Karpas-422 (cell line): ENCODE results near the gene GPS1. TPM values are rescaled to one million over a fixed set of nuclear protein-coding genes. Genes with fewer than 3 reads are reported as not detected.

ENCODE experiments used
- DNase-seq: peaks from one replicate; pipeline ENCODE4 v3.0.0-alpha.2; 2015
- H2AFZ ChIP-seq: fragments of 200-600 bp; sonication (generic); 2 replicates; pipeline ENCODE4 v1.6.1; 2014; ENCODE audit warnings: antibody characterized with exemption, low read length, mixed read lengths
- H3K27ac ChIP-seq: fragments of 200-600 bp; sonication (generic); 2 replicates; pipeline ENCODE4 v1.5.1; 2014; ENCODE audit warnings: mild to moderate bottlenecking, low read length, moderate library complexity
- H3K27me3 ChIP-seq: fragments of 200-600 bp; sonication (generic); 2 replicates; pipeline ENCODE4 v1.6.1; 2014; ENCODE audit warnings: low read length, mixed read lengths
- H3K36me3 ChIP-seq: fragments of 200-600 bp; sonication (generic); 2 replicates; pipeline ENCODE4 v1.6.1; 2014; ENCODE audit warnings: low read length, mixed read lengths; ENCODE audit not compliant: insufficient read depth
- H3K4me1 ChIP-seq: fragments of 200-600 bp; sonication (generic); 2 replicates; pipeline ENCODE4 v1.6.1; 2014; ENCODE audit warnings: mild to moderate bottlenecking, low read length, mixed read lengths
- H3K4me2 ChIP-seq: fragments of 200-600 bp; sonication (generic); 2 replicates; pipeline ENCODE4 v1.6.1; 2014; ENCODE audit warnings: low read length, low read depth, mild to moderate bottlenecking; ENCODE audit not compliant: poor library complexity, severe bottlenecking
- H3K4me3 ChIP-seq: fragments of 200-600 bp; sonication (generic); 2 replicates; pipeline ENCODE4 v1.5.1; 2014; ENCODE audit warnings: mild to moderate bottlenecking, antibody characterized with exemption, low read length, mixed read lengths
- H3K79me2 ChIP-seq: fragments of 200-600 bp; sonication (generic); 2 replicates; pipeline ENCODE4 v1.6.1; 2014; ENCODE audit warnings: mild to moderate bottlenecking, low read length, mixed read lengths
- H3K9ac ChIP-seq: fragments of 200-600 bp; sonication (generic); 2 replicates; pipeline ENCODE4 v1.6.0; 2014; ENCODE audit warnings: low read length
- H3K9me2 ChIP-seq: fragments of 200-600 bp; sonication (generic), shearing (Covaris generic); replicated peaks from 2 replicates; pipeline ENCODE4 v1.6.0; 2014; ENCODE audit warnings: mild to moderate bottlenecking, low read length, moderate library complexity; ENCODE audit not compliant: insufficient read depth
- H3K9me3 ChIP-seq: fragments of 300-700, 200-600 bp; sonication (generic); 2 replicates; pipeline ENCODE4 v1.6.1; 2014; ENCODE audit warnings: low read length, mixed read lengths
- H4K20me1 ChIP-seq: fragments of 200-600 bp; sonication (generic); 2 replicates; pipeline ENCODE4 v1.6.1; 2014; ENCODE audit warnings: mild to moderate bottlenecking, antibody characterized with exemption, low read length, low read depth; ENCODE audit not compliant: insufficient read depth
- total RNA-seq: library from RNA; depleted of rRNA; stranded (reverse); fragments of >200 nt; shearing (Covaris generic); gene quantifications from 2 replicates; pipeline ENCODE4 v1.2.3, GENCODE V29; 2014; ENCODE audit warnings: low replicate concordance

GPS1 gene
- total RNA-seq, 1 experiment from 2014 or later: 57.1 TPM

GRCh38 chr17:82049106-82049505, 2.6 kb upstream of the GPS1 start:
- Histone ChIP-seq H2AFZ (no peak overlapping the region), H3K4me3 (no peak overlapping the region), H3K9me2 (no peaks in the 10 kb centered on the region), H3K36me3 (no peaks in the 10 kb centered on the region), H3K79me2 (peaks cover 17% of the 10 kb centered on the region), H3K27ac (no peak overlapping the region), H3K9ac (no peak overlapping the region; the same call in 1 of the 2 replicates), H3K4me1 (peaks cover 30% of the 10 kb centered on the region), H4K20me1 (peaks cover 11% of the 10 kb centered on the region; the same call in 1 of the 2 replicates), H3K4me2 (peak overlapping the region; percentile 11), H3K9me3 (no peaks in the 10 kb centered on the region), H3K27me3 (no peaks in the 10 kb centered on the region)
- no peak for DNase-seq

- Histone ChIP-seq H3K27me3 (no peaks in the 10 kb centered on the region), H4K20me1 (peaks cover 11% of the 10 kb centered on the region; the same call in 1 of the 2 replicates), H3K79me2 (peaks cover 17% of the 10 kb centered on the region), H3K9me3 (no peaks in the 10 kb centered on the region), H3K36me3 (no peaks in the 10 kb centered on the region), H3K4me2 (peak overlapping the region; percentile 11), H3K4me3 (no peak overlapping the region), H2AFZ (no peak overlapping the region), H3K4me1 (peaks cover 30% of the 10 kb centered on the region), H3K9ac (no peak overlapping the region; the same call in 1 of the 2 replicates), H3K9me2 (no peaks in the 10 kb centered on the region), H3K27ac (no peak overlapping the region)
- no peak for DNase-seq
Measured at GRCh38 chr17:82049521-82049971, 2.2 kb upstream of the GPS1 start.

- H3K9ac ChIP-seq: peak overlapping the region; percentile 65
- H3K27ac ChIP-seq: no peak overlapping the region
- H3K4me1 ChIP-seq: peaks cover 30% of the 10 kb centered on the region
- H3K4me2 ChIP-seq: peak overlapping the region; percentile 74
- no peak overlapping the region for H2AFZ ChIP-seq
- no peaks in the 10 kb centered on the region for H3K9me2 ChIP-seq
- DNase-seq: no peak
- H3K36me3 ChIP-seq: no peaks in the 10 kb centered on the region
- no peaks in the 10 kb centered on the region for H3K27me3 ChIP-seq
- H3K4me3 ChIP-seq: peak overlapping the region; percentile 71; the same call in 1 of the 2 replicates
- no peaks in the 10 kb centered on the region for H3K9me3 ChIP-seq
- H3K79me2 ChIP-seq: peaks cover 17% of the 10 kb centered on the region
- H4K20me1 ChIP-seq: peaks cover 11% of the 10 kb centered on the region; the same call in 1 of the 2 replicates
Measured at GRCh38 chr17:82050152-82050760, 1.4 kb upstream of the GPS1 start.

GRCh38 chr17:82050761-82051641, 697 bp upstream of the GPS1 start:
- peaks cover 30% of the 10 kb centered on the region for H3K4me1 ChIP-seq
- peak overlapping the region; percentile 71 for H3K4me3 ChIP-seq
- no peak overlapping the region for H3K27ac ChIP-seq
- H3K36me3 ChIP-seq: no peaks in the 10 kb centered on the region
- H2AFZ ChIP-seq: no peak overlapping the region
- H3K9me2 ChIP-seq: no peaks in the 10 kb centered on the region
- peak overlapping the region; percentile 65 for H3K9ac ChIP-seq
- H3K27me3 ChIP-seq: no peaks in the 10 kb centered on the region
- H4K20me1 ChIP-seq: peaks cover 17% of the 10 kb centered on the region; the same call in 1 of the 2 replicates
- no peaks in the 10 kb centered on the region for H3K9me3 ChIP-seq
- H3K4me2 ChIP-seq: peak overlapping the region; percentile 74
- no peak for DNase-seq
- H3K79me2 ChIP-seq: peaks cover 17% of the 10 kb centered on the region

- no peak for DNase-seq
- Histone ChIP-seq H3K9me3 (no peaks in the 10 kb centered on the region), H3K9me2 (no peaks in the 10 kb centered on the region), H3K4me1 (peaks cover 30% of the 10 kb centered on the region), H3K9ac (peak overlapping the region; percentile 96), H3K4me3 (peak overlapping the region; percentile 99), H3K27me3 (no peaks in the 10 kb centered on the region), H3K4me2 (peak overlapping the region; percentile 95), H2AFZ (no peak overlapping the region), H4K20me1 (peaks cover 17% of the 10 kb centered on the region; the same call in 1 of the 2 replicates), H3K79me2 (peaks cover 17% of the 10 kb centered on the region), H3K27ac (no peak overlapping the region), H3K36me3 (no peaks in the 10 kb centered on the region)
Measured at GRCh38 chr17:82052638-82053059, 951 bp downstream of the GPS1 start.

GRCh38 chr17:82053130-82053529, 1.4 kb downstream of the GPS1 start:
- H3K36me3 ChIP-seq: no peaks in the 10 kb centered on the region
- H2AFZ ChIP-seq: no peak overlapping the region
- peak overlapping the region; percentile 99 for H3K4me3 ChIP-seq
- H4K20me1 ChIP-seq: peaks cover 17% of the 10 kb centered on the region; the same call in 1 of the 2 replicates
- peaks cover 17% of the 10 kb centered on the region for H3K79me2 ChIP-seq
- H3K27ac ChIP-seq: no peak overlapping the region
- H3K9ac ChIP-seq: peak overlapping the region; percentile 96
- H3K4me2 ChIP-seq: peak overlapping the region; percentile 95
- no peaks in the 10 kb centered on the region for H3K9me2 ChIP-seq
- peaks cover 30% of the 10 kb centered on the region for H3K4me1 ChIP-seq
- no peak for DNase-seq
- no peaks in the 10 kb centered on the region for H3K9me3 ChIP-seq
- no peaks in the 10 kb centered on the region for H3K27me3 ChIP-seq

- H3K9me3 ChIP-seq: no peaks in the 10 kb centered on the region
- peaks cover 17% of the 10 kb centered on the region; the same call in 1 of the 2 replicates for H4K20me1 ChIP-seq
- H3K4me2 ChIP-seq: peak overlapping the region; percentile 95
- peak overlapping the region; percentile 96 for H3K9ac ChIP-seq
- no peak overlapping the region for H3K27ac ChIP-seq
- no peaks in the 10 kb centered on the region for H3K27me3 ChIP-seq
- peaks cover 31% of the 10 kb centered on the region for H3K4me1 ChIP-seq
- no peak overlapping the region; the same call in 1 of the 2 replicates for H3K4me3 ChIP-seq
- no peaks in the 10 kb centered on the region for H3K9me2 ChIP-seq
- H2AFZ ChIP-seq: no peak overlapping the region
- peaks cover 17% of the 10 kb centered on the region for H3K79me2 ChIP-seq
- DNase-seq: no peak
- H3K36me3 ChIP-seq: no peaks in the 10 kb centered on the region
Measured at GRCh38 chr17:82053556-82054263, 2.0 kb downstream of the GPS1 start.
